ENCODE data around the gene GPRC5B.

GPRC5B gene

DNA sequence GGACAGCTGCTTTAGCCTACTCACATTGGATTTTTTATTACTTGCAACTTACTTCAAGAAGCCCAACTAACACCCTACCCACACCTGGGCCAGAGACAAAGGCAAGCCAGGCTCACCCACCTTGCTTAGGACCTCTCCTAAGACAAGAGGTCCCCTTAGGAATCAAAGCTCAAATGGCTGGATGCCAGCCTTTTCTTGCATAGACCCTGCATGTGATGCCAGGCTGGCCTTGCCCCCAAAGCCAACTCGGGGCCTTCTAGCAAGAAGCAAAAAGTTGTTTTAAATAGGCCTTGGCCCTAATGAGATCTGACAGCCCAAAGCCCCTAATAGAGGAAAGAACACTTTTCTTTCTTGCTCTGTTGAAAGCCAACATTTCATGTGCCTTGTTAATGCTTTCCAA is 20.7 kb downstream of the GPRC5B start:
- Mint-ChIP-seq H3K27me3 (ENCODE audit: low read depth, poor library complexity) (peaks cover 4% of the 10 kb centered on the region), H3K4me1 (peaks cover 34% of the 10 kb centered on the region), H3K27ac (no peak overlapping the region), H3K9me3 (no peaks in the 10 kb centered on the region), H3K4me3 (no peak overlapping the region), H3K36me3 (ENCODE audit: low read depth) (peaks cover 56% of the 10 kb centered on the region)
- no peak for DNase-seq
- TF ChIP-seq, protein P1, sequence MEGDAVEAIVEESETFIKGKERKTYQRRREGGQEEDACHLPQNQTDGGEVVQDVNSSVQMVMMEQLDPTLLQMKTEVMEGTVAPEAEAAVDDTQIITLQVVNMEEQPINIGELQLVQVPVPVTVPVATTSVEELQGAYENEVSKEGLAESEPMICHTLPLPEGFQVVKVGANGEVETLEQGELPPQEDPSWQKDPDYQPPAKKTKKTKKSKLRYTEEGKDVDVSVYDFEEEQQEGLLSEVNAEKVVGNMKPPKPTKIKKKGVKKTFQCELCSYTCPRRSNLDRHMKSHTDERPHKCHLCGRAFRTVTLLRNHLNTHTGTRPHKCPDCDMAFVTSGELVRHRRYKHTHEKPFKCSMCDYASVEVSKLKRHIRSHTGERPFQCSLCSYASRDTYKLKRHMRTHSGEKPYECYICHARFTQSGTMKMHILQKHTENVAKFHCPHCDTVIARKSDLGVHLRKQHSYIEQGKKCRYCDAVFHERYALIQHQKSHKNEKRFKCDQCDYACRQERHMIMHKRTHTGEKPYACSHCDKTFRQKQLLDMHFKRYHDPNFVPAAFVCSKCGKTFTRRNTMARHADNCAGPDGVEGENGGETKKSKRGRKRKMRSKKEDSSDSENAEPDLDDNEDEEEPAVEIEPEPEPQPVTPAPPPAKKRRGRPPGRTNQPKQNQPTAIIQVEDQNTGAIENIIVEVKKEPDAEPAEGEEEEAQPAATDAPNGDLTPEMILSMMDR (IDR thresholded peaks at IDR 0.05): no peak

DNA sequence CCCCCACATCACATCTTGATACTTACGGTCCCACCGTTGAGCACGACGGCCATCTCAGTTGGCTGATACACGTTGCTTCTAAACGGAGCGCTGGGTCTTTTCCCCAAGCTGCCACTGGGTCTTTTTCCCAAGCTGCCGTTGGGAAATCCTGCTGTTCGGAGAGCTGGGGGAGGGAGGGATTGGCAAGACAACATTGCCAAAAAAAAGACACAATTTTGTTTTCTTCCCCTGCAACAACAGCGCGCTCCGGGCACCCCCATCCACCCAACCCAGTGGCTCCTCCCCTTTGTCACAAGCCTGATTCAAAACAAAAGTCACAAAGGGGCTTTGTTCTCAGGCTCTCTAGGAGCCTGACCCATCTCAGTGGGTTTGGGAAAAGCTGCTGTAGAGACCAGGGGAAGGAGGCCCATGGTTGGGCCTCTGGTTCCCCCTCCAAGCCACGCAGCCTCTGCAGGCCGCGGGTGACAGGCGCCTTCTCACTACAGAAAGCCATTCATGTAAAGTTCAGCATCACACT is 22.8 kb downstream of the GPRC5B start:
- peak overlapping the region; percentile 64 for H3K4me3 Mint-ChIP-seq
- no peaks in the 10 kb centered on the region for H3K9me3 Mint-ChIP-seq
- H3K27me3 Mint-ChIP-seq (ENCODE audit: low read depth, poor library complexity): peaks cover 4% of the 10 kb centered on the region
- DNase-seq: no peak
- TF ChIP-seq, protein P1 (IDR thresholded peaks at IDR 0.05): no peak
- peaks cover 54% of the 10 kb centered on the region for H3K36me3 Mint-ChIP-seq (ENCODE audit: low read depth)
- H3K27ac Mint-ChIP-seq: peak overlapping the region; percentile 51
- peaks cover 56% of the 10 kb centered on the region for H3K4me1 Mint-ChIP-seq

DNA sequence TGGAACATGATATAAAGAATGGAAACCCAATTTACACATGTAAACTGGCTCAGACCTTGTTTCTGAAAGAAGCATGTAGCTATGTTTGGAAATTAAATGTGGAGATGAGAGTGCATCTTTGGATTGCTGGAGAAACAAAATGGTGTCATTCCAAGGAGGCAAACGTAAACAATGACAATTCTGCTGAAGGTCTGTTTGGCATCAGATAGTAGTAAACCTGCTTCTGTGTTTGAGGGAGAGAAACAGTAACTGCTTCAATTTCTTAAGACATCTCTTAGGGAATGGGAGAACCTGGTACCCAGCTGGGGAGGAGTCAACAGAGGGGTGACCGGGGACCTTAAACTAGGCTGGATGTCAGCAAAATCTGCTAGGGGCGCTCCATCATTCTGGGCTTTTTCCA is 23.5 kb downstream of the GPRC5B start:
- no peak overlapping the region for H3K27ac Mint-ChIP-seq
- no peak for DNase-seq
- H3K9me3 Mint-ChIP-seq: no peaks in the 10 kb centered on the region
- peaks cover 60% of the 10 kb centered on the region for H3K36me3 Mint-ChIP-seq (ENCODE audit: low read depth)
- peaks cover 4% of the 10 kb centered on the region for H3K27me3 Mint-ChIP-seq (ENCODE audit: low read depth, poor library complexity)
- TF ChIP-seq, protein P1 (IDR thresholded peaks at IDR 0.05): no peak
- peak overlapping the region; percentile 64 for H3K4me3 Mint-ChIP-seq
- peaks cover 63% of the 10 kb centered on the region for H3K4me1 Mint-ChIP-seq

DNA sequence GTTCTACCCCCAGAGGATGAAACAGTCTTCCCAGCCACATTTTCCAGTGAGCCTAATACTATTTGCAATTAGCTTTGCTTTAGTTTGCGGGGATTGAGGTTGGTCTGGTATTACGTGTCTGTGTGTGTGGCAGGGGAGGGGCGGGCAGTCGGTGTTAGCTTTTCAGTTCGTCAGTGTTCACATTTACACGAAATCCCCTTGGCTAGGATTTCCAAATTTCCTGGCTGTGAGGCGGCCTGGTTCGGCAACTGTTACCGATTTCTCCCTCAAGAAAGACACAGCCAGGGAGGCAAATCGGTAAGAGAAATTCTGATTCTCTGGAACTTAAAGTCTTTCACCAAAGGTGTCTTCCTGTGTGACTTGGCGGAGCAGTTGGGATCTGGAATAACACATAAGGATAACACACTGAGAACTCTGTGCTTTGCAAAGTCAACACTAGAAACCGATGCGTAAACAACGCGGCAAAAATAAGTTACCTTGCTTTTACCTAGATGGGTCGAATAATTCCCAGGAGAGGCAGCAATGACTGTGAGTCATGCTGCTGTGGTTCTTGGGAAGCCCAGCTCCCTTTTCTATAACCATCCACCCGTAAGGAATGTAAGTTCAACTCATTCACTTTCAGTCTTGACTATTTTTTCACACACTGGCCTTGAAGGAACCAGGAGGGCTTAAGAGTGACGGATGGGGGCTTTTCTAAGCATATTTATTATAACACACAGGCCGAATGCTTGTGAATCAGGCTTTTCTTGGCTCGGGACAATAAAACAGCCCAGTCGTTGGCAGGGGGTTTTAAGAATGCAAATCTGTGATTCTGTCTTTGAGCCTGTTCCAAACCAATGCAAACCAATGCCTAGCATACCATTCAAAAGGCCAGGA is 24.2 kb downstream of the GPRC5B start:
- peaks cover 67% of the 10 kb centered on the region for H3K36me3 Mint-ChIP-seq (ENCODE audit: low read depth)
- peaks cover 70% of the 10 kb centered on the region for H3K4me1 Mint-ChIP-seq
- DNase-seq: no peak
- peak overlapping the region; percentile 87 for H3K27ac Mint-ChIP-seq
- H3K27me3 Mint-ChIP-seq (ENCODE audit: low read depth, poor library complexity): peaks cover 4% of the 10 kb centered on the region
- peak overlapping the region; percentile 64 for H3K4me3 Mint-ChIP-seq
- H3K9me3 Mint-ChIP-seq: no peaks in the 10 kb centered on the region
- TF ChIP-seq, protein P1 (IDR thresholded peaks at IDR 0.05): no peak

DNA sequence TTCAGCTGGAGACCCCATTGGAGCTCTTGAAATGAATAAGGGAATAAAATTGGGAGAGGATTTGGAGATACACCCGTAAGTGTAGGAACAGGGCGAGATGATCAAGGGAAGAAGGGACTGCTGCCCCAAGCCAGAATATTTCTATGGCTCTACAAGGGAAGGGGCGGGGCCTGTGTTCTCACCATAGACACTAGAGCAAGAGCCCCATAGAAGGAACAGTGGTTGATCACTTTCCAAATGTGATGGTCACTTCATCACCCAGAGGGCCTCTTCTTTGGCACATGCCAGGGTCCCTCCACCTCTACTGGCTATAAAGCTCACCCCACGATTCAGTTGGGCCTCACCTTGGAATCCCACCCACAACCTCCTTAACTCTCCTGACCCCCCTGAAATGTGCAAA is 25.0 kb downstream of the GPRC5B start:
- no peak for DNase-seq
- Mint-ChIP-seq H3K4me3 (no peak overlapping the region), H3K27me3 (ENCODE audit: low read depth, poor library complexity) (peaks cover 4% of the 10 kb centered on the region), H3K9me3 (no peaks in the 10 kb centered on the region), H3K4me1 (peaks cover 74% of the 10 kb centered on the region), H3K27ac (no peak overlapping the region), H3K36me3 (ENCODE audit: low read depth) (peaks cover 60% of the 10 kb centered on the region)
- TF ChIP-seq, protein P1 (IDR thresholded peaks at IDR 0.05): no peak
